PC-3 (cell line): Measurements from ENCODE around the gene DMAC2L. TPM values are rescaled to one million over a fixed set of nuclear protein-coding genes. Genes with fewer than 3 reads are reported as not detected.

ENCODE experiments used
- ATAC-seq: fragments of 200-7000 bp; cut with Tn5 transposase; 2 replicates; pipeline ENCODE4 v1.9.1; 2020; ENCODE audit warnings: mild to moderate bottlenecking, moderate library complexity
- BruUV-seq: library from RNA; stranded (reverse); fragments of 400-500 nt; replicated peaks from 2 replicates; lab custom pipeline; 2021; lab: Mats Ljungman, UMichigan
- CTCF ChIA-PET: fragments of 300-600 bp; sonication (Branson Sonifier 250); formaldehyde crosslinking; loops from one replicate; lab custom pipeline; 2022; ENCODE audit warnings: antibody characterized with exemption; lab: Charles Lee
- POLR2A ChIA-PET: fragments of 300-600 bp; sonication (Branson Sonifier 250); formaldehyde crosslinking; loops from one replicate; lab custom pipeline; 2022; ENCODE audit warnings: antibody characterized with exemption; ENCODE audit not compliant: unreplicated experiment; lab: Charles Lee
- DNase-seq: peaks from one replicate; pipeline ENCODE4 v3.0.0-alpha.2; 2015
- H2AFZ ChIP-seq: fragments of 300-600 bp; sonication (generic); 2 replicates; pipeline ENCODE4 v1.6.0; 2016; ENCODE audit warnings: antibody characterized with exemption, low read length
- H3F3A ChIP-seq: fragments of 300-600 bp; sonication (generic); one replicate; pipeline ENCODE4 v1.6.0; 2017; ENCODE audit warnings: antibody characterized with exemption, low read length, control low read depth, mild to moderate bottlenecking; ENCODE audit not compliant: unreplicated experiment
- H3K27ac ChIP-seq: fragments of 300-600 bp; sonication (generic); 2 replicates; pipeline ENCODE4 v1.5.1; 2016; ENCODE audit warnings: mild to moderate bottlenecking, low read length
- H3K27me3 ChIP-seq: fragments of 300-600 bp; sonication (generic); 2 replicates; pipeline ENCODE4 v1.6.1; 2016; ENCODE audit warnings: low read length, mixed read lengths
- H3K36me3 ChIP-seq: fragments of 300-600 bp; sonication (generic); 2 replicates; pipeline ENCODE4 v1.6.1; 2016; ENCODE audit warnings: low read depth, mixed run types, low read length, mixed read lengths
- H3K4me1 ChIP-seq: fragments of 300-600 bp; sonication (generic); 2 replicates; pipeline ENCODE4 v1.5.1; 2016; ENCODE audit warnings: low read length; ENCODE audit not compliant: insufficient read depth
- H3K4me2 ChIP-seq: fragments of 300-600 bp; sonication (generic); 2 replicates; pipeline ENCODE4 v1.6.0; 2016; ENCODE audit warnings: low read length
- H3K4me3 ChIP-seq: fragments of 300-600 bp; sonication (generic); 2 replicates; pipeline ENCODE4 v1.5.1; 2016; ENCODE audit warnings: mild to moderate bottlenecking, low read length, mixed read lengths
- H3K79me2 ChIP-seq: fragments of 300-600 bp; sonication (generic); 2 replicates; pipeline ENCODE4 v1.6.1; 2017; ENCODE audit warnings: low read length, mixed read lengths
- H3K9ac ChIP-seq: fragments of 300-600 bp; sonication (generic); 2 replicates; pipeline ENCODE4 v1.6.0; 2016; ENCODE audit warnings: mild to moderate bottlenecking, low read length
- H3K9me2 ChIP-seq: fragments of 300-600 bp; sonication (generic); replicated peaks from 2 replicates; pipeline ENCODE4 v1.6.1; 2016; ENCODE audit warnings: mixed run types, low read length, mixed read lengths
- H3K9me3 ChIP-seq: fragments of 300-600 bp; sonication (generic); 2 replicates; pipeline ENCODE4 v1.6.1; 2016; ENCODE audit warnings: low read length, mixed read lengths
- H4K20me1 ChIP-seq: fragments of 300-600 bp; sonication (generic); 2 replicates; pipeline ENCODE4 v1.6.1; 2016; ENCODE audit warnings: low read length, mixed read lengths
- EZH2 ChIP-seq: fragments of 300-600 bp; sonication (generic); IDR thresholded peaks from one replicate; pipeline ENCODE4 v1.6.1; 2017; ENCODE audit warnings: antibody characterized with exemption, mild to moderate bottlenecking, low read length; ENCODE audit not compliant: unreplicated experiment
- EZH2phosphoT487 ChIP-seq: fragments of 300-600 bp; sonication (generic); IDR thresholded peaks from 2 replicates; pipeline ENCODE4 v1.6.1; 2018; ENCODE audit warnings: mild to moderate bottlenecking, antibody characterized with exemption, low read length, borderline replicate concordance
- intact Hi-C: fragments of 100-400 bp; cut with micrococcal nuclease; formaldehyde crosslinking; loops from 2 replicates; pipeline ENCODE4 v1.9.0; 2023
- total RNA-seq: library from RNA; depleted of rRNA; stranded (reverse); fragments of >200 nt; gene quantifications from 2 replicates; pipeline ENCODE4 v1.2.3, GENCODE V29; 2014
- TF ChIP-seq, protein P1 (sequence below): fragments of 300-600 bp; sonication (generic); conservative IDR thresholded peaks from 2 replicates; pipeline ENCODE4 v1.5.1; 2017; ENCODE audit warnings: antibody characterized with exemption, low read depth, mild to moderate bottlenecking, low read length

The DMAC2L gene
- total RNA-seq, 1 experiment from 2014 or later, result 18.1 TPM

DNA sequence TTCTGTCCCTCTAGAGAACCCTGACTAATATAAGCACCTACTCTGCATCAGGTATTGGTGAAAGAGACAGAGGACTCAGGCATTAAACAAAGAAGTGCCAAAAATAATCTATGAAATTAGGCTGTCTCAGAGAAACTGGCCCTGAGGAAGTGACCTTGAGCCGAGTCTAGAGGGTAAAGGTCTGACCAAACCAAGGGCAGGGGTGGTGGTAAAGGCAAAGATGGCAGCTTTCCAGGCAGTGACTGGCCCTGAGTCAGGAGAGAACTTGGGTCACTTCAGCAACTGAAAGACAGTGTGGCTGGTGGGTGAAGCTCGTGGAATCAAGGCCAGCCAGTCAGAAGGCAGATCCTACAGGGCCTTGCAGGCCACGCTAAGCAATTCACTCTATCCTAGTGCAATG is 54.0 kb downstream of the DMAC2L start:
- ChIA-PET CTCF (no interaction called here), POLR2A (no interaction called here)
- ATAC-seq, result no peak
- no peaks in the 10 kb centered on the region for H3K9me2 ChIP-seq
- no peaks in the 10 kb centered on the region for H3F3A ChIP-seq
- peak; percentile 24 for DNase-seq
- TF ChIP-seq EZH2 (no peak), EZH2phosphoT487 (no peak)
- TF ChIP-seq, protein P1, sequence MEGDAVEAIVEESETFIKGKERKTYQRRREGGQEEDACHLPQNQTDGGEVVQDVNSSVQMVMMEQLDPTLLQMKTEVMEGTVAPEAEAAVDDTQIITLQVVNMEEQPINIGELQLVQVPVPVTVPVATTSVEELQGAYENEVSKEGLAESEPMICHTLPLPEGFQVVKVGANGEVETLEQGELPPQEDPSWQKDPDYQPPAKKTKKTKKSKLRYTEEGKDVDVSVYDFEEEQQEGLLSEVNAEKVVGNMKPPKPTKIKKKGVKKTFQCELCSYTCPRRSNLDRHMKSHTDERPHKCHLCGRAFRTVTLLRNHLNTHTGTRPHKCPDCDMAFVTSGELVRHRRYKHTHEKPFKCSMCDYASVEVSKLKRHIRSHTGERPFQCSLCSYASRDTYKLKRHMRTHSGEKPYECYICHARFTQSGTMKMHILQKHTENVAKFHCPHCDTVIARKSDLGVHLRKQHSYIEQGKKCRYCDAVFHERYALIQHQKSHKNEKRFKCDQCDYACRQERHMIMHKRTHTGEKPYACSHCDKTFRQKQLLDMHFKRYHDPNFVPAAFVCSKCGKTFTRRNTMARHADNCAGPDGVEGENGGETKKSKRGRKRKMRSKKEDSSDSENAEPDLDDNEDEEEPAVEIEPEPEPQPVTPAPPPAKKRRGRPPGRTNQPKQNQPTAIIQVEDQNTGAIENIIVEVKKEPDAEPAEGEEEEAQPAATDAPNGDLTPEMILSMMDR, result no peak
- H3K9ac ChIP-seq, result no peak overlapping the region
- no peak overlapping the region for H3K4me2 ChIP-seq
- no peaks in the 10 kb centered on the region for H3K79me2 ChIP-seq
- no TSS peak for BruUV-seq
- peaks cover 12% of the 10 kb centered on the region for H3K4me1 ChIP-seq
- intact Hi-C loops, result no loop called here
- no peaks in the 10 kb centered on the region for H3K27me3 ChIP-seq
- no peak overlapping the region for H3K27ac ChIP-seq
- no peaks in the 10 kb centered on the region for H4K20me1 ChIP-seq
- H3K9me3 ChIP-seq, result no peaks in the 10 kb centered on the region
- H3K36me3 ChIP-seq, result no peaks in the 10 kb centered on the region
- H2AFZ ChIP-seq, result no peak overlapping the region
- H3K4me3 ChIP-seq, result no peak overlapping the region

DNA sequence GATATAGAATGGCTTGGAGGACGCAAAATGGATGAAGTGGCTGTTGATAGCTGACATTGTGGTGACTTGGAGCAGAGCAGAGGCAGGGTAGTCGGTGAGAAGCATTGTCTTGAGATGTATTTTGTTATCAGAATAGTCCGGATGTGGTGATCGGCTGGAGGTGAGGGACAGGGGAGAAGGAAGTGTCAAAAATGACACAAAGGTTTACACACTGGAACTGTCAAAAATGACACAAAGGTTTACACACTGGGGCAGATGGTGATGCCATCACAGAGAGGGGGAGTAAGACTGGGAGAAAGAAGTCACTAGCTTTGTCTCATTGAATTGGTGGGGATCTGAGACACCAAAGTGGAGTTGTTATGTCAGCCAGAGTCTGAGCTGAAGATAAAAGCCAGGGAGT is 54.5 kb downstream of the DMAC2L start:
- Histone ChIP-seq H3K27me3 (no peaks in the 10 kb centered on the region), H3K27ac (no peak overlapping the region), H3K4me1 (peaks cover 8% of the 10 kb centered on the region), H3K36me3 (no peaks in the 10 kb centered on the region), H3K79me2 (no peaks in the 10 kb centered on the region), H3K4me2 (no peak overlapping the region), H4K20me1 (no peaks in the 10 kb centered on the region), H2AFZ (no peak overlapping the region), H3K9me3 (no peaks in the 10 kb centered on the region), H3K9ac (no peak overlapping the region), H3F3A (no peaks in the 10 kb centered on the region), H3K4me3 (no peak overlapping the region), H3K9me2 (no peaks in the 10 kb centered on the region)
- no TSS peak for BruUV-seq
- TF ChIP-seq, protein P1, result no peak
- no peak for TF ChIP-seq EZH2
- no peak for TF ChIP-seq EZH2phosphoT487
- DNase-seq, result no peak
- intact Hi-C loops, result no loop called here
- ChIA-PET CTCF (no interaction called here), POLR2A (no interaction called here)
- no peak for ATAC-seq

DNA sequence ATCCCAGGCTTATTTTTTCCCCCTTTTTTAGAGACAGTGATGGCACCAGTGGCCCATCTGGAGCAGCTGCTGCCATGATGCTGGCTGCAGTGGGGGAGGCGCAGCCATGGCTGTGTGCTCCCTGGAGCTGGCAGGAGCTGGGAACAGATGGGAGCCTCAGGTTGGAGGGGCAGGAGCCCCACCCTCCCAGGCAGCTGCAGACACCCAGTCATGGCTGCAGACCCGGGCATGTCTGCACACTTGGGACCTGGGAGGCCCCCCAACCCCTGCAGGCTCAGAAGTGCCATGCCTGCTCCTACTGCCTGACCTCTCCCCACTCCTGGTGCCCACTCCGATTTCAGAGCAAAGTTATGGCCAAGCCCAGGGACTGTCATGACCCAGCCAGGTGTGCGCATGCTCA is 59.4 kb downstream of the DMAC2L start:
- TF ChIP-seq EZH2phosphoT487, result no peak
- TF ChIP-seq EZH2, result no peak
- TF ChIP-seq, protein P1, result no peak
- POLR2A ChIA-PET, result no interaction called here
- no TSS peak for BruUV-seq

More for the DNA sequence above, 59.4 kb downstream of the DMAC2L start:
- no peak overlapping the region for H3K9ac ChIP-seq
- no peaks in the 10 kb centered on the region for H3K27me3 ChIP-seq
- H2AFZ ChIP-seq, result no peak overlapping the region
- no peaks in the 10 kb centered on the region for H3K4me1 ChIP-seq
- DNase-seq (no peak), ATAC-seq (no peak)
- no peak overlapping the region for H3K4me2 ChIP-seq
- H3K36me3 ChIP-seq, result no peaks in the 10 kb centered on the region
- no peaks in the 10 kb centered on the region for H3K9me2 ChIP-seq
- no peaks in the 10 kb centered on the region for H3K9me3 ChIP-seq
- no peak overlapping the region for H3K27ac ChIP-seq
- CTCF ChIA-PET, result no interaction called here
- H3K79me2 ChIP-seq, result no peaks in the 10 kb centered on the region
- no peaks in the 10 kb centered on the region for H3F3A ChIP-seq
- intact Hi-C loops, result no loop called here
- no peaks in the 10 kb centered on the region for H4K20me1 ChIP-seq
- H3K4me3 ChIP-seq, result no peak overlapping the region
